ENCODE results near the gene POC1A. TPM values are rescaled to one million over a fixed set of nuclear protein-coding genes. Genes with fewer than 3 reads are reported as not detected.

The POC1A gene
- total and polyA plus RNA-seq, 2 donors (not counting 3 experiments of a cell fraction or from before 2014, with no cell fraction given), result 14.8 to 19.4 TPM

- Histone ChIP-seq H3K27ac (ENCODE audit: insufficient read depth, low read depth, low read length) (no peak overlapping the region), H3K36me3 (ENCODE audit: control insufficient read depth in 2 of 2, extremely low read depth in 1 of 2, insufficient read depth in 2 of 2, low read length in 2 of 2) (no peaks in the 10 kb centered on the region), H3K4me3 (replicated peaks in 1 of 3; ENCODE audit: insufficient read depth in 1 of 3, low read depth in 1 of 3, low read length in 3 of 3) (no peak overlapping the region), H3K27me3 (ENCODE audit: control insufficient read depth in 2 of 2, insufficient read depth in 2 of 2, low read length in 2 of 2) (no peaks in the 10 kb centered on the region), H2AFZ (ENCODE audit: low read depth, low read length) (no peak overlapping the region), H3K4me1 (ENCODE audit: control insufficient read depth, extremely low read depth, insufficient read depth, low read length) (peaks cover 24% of the 10 kb centered on the region), H3K9me3 (replicated peaks; ENCODE audit: control insufficient read depth, insufficient read depth, low read length) (no peaks in the 10 kb centered on the region), H3K9me1 (replicated peaks; ENCODE audit: control insufficient read depth, extremely low read depth, insufficient read depth, low read length) (no peaks in the 10 kb centered on the region), H4K20me1 (replicated peaks; ENCODE audit: control insufficient read depth, extremely low read depth, insufficient read depth, low read length) (no peaks in the 10 kb centered on the region), H3K9ac (replicated peaks; ENCODE audit: extremely low read depth, insufficient read depth, low read length) (no peak overlapping the region), H3K79me2 (ENCODE audit: control insufficient read depth, insufficient read depth, low read length) (no peaks in the 10 kb centered on the region), H3K4me2 (ENCODE audit: insufficient read depth, low read length) (no peak overlapping the region)
- dilution Hi-C loops (cut with MboI; ENCODE audit: extremely low pct_ligation_motif_present, low sequenced_read_pairs) (no loop called here), intact Hi-C loops (cut with micrococcal nuclease) (no loop called here)
- ChIA-PET CTCF (interaction anchor here (0.7 to 1.2 kb wide), 3 partner anchors 14 to 240 kb away, joined by 3 read pairs; partner anchors contain the start of gene DUSP7), POLR2A (no interaction called here)
- BruUV-seq (replicated peaks), result no TSS peak
- FAIRE-seq (no peak), DNase-seq (ENCODE audit: low read depth, low spot score) (no peak)
- TF ChIP-seq, protein P1, sequence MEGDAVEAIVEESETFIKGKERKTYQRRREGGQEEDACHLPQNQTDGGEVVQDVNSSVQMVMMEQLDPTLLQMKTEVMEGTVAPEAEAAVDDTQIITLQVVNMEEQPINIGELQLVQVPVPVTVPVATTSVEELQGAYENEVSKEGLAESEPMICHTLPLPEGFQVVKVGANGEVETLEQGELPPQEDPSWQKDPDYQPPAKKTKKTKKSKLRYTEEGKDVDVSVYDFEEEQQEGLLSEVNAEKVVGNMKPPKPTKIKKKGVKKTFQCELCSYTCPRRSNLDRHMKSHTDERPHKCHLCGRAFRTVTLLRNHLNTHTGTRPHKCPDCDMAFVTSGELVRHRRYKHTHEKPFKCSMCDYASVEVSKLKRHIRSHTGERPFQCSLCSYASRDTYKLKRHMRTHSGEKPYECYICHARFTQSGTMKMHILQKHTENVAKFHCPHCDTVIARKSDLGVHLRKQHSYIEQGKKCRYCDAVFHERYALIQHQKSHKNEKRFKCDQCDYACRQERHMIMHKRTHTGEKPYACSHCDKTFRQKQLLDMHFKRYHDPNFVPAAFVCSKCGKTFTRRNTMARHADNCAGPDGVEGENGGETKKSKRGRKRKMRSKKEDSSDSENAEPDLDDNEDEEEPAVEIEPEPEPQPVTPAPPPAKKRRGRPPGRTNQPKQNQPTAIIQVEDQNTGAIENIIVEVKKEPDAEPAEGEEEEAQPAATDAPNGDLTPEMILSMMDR (IDR thresholded peaks at IDR 0.05; ENCODE audit: extremely low read depth in 1 of 2, insufficient read depth in 1 of 2, low read depth in 1 of 2, low read length in 2 of 2), result no peak
- TF ChIP-seq JUN (IDR thresholded peaks at IDR 0.05; ENCODE audit: borderline replicate concordance, insufficient read depth, insufficient read length, low read depth) (no peak), POLR2A (IDR thresholded peaks at IDR 0.05; ENCODE audit: low read depth, low read length) (no peak), MAX (IDR thresholded peaks at IDR 0.05; ENCODE audit: insufficient read depth, insufficient read length) (no peak), POLR2AphosphoS5 (IDR thresholded peaks at IDR 0.05; ENCODE audit: insufficient read depth, low read depth, low read length) (no peak), MYC (IDR thresholded peaks at IDR 0.05; ENCODE audit: low read depth, low read length) (no peak), GATA2 (IDR thresholded peaks at IDR 0.05; ENCODE audit: insufficient read depth, insufficient read length, low read depth, low read length) (no peak), FOS (IDR thresholded peaks at IDR 0.05; ENCODE audit: borderline replicate concordance, insufficient read depth, low read length) (no peak), EZH2 (IDR thresholded peaks at IDR 0.05; ENCODE audit: borderline replicate concordance, low read depth, low read length, severe bottlenecking) (no peak)
Observed at GRCh38 chr3:52094571-52095485, 59.4 kb downstream of the POC1A start.

Measured in endothelial cell of umbilical vein (primary cell).